ENCODE measurements around the gene CTCF. TPM values are rescaled to one million over a fixed set of nuclear protein-coding genes. Genes with fewer than 3 reads are reported as not detected.

The CTCF gene
- polyA plus RNA-seq, 1 experiment: 24.4 TPM

- Histone ChIP-seq H3K27ac (ENCODE audit: low read depth, low read length) (no peak overlapping the region), H3K9me3 (ENCODE audit: control insufficient read depth, insufficient read depth, low read length) (no peaks in the 10 kb centered on the region), H3K4me3 (ENCODE audit: low read depth, low read length) (no peak overlapping the region), H3K27me3 (ENCODE audit: control insufficient read depth, insufficient read depth, low read length) (no peaks in the 10 kb centered on the region)
- TF ChIP-seq, protein P1, sequence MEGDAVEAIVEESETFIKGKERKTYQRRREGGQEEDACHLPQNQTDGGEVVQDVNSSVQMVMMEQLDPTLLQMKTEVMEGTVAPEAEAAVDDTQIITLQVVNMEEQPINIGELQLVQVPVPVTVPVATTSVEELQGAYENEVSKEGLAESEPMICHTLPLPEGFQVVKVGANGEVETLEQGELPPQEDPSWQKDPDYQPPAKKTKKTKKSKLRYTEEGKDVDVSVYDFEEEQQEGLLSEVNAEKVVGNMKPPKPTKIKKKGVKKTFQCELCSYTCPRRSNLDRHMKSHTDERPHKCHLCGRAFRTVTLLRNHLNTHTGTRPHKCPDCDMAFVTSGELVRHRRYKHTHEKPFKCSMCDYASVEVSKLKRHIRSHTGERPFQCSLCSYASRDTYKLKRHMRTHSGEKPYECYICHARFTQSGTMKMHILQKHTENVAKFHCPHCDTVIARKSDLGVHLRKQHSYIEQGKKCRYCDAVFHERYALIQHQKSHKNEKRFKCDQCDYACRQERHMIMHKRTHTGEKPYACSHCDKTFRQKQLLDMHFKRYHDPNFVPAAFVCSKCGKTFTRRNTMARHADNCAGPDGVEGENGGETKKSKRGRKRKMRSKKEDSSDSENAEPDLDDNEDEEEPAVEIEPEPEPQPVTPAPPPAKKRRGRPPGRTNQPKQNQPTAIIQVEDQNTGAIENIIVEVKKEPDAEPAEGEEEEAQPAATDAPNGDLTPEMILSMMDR (IDR thresholded peaks at IDR 0.05; ENCODE audit: low read depth, low read length): no peak
- ChIA-PET CTCF (interaction anchor here (1.6 to 1.7 kb wide), 2 partner anchors 73 to 74 kb away, joined by 5 read pairs; no protein-coding TSS in a partner anchor), POLR2A (interaction anchor here (0.7 to 1.3 kb wide), 3 partner anchors 12 to 65 kb away, joined by 3 read pairs; partner anchors contain the start of genes ACD and CTCF)
- no peak for DNase-seq (ENCODE audit: low read depth, low spot score)
These were observed 32.6 kb downstream of the CTCF start for GRCh38 chr16:67594956-67595355.

DNA sequence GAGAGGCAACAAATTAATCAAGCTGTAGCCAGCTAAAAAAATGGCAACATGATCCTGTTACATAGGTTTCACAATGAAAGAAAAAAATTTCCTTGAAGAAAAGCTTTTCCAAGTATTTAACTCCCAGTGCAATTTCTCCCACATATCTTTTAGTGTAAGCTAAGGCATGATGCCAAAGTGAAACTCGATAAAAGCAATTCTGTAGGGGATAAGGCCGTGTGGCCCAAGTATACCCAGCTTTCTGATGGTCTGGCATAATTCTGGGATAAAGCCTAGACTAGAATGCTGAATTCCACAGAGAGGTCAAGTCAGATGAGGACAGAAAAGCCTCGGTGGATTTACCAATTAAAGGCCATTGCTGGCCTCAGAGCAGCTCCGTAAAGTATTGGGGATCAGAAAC is 36.2 kb downstream of the CTCF start:
- TF ChIP-seq, protein P1 (IDR thresholded peaks at IDR 0.05; ENCODE audit: low read depth, low read length): no peak
- H3K4me3 ChIP-seq (ENCODE audit: low read depth, low read length): no peak overlapping the region
- no peaks in the 10 kb centered on the region for H3K27me3 ChIP-seq (ENCODE audit: control insufficient read depth, insufficient read depth, low read length)
- H3K27ac ChIP-seq (ENCODE audit: low read depth, low read length): no peak overlapping the region
- CTCF ChIA-PET: interaction anchor here (0.5 to 1.7 kb wide), 3 partner anchors 36 to 117 kb away, joined by 3 to 5 read pairs (median 5); partner anchors contain the start of genes ATP6V0D1 and CARMIL2
- DNase-seq (ENCODE audit: low read depth, low spot score): peak; percentile 11
- H3K9me3 ChIP-seq (ENCODE audit: control insufficient read depth, insufficient read depth, low read length): no peaks in the 10 kb centered on the region
- POLR2A ChIA-PET: no interaction called here

DNA sequence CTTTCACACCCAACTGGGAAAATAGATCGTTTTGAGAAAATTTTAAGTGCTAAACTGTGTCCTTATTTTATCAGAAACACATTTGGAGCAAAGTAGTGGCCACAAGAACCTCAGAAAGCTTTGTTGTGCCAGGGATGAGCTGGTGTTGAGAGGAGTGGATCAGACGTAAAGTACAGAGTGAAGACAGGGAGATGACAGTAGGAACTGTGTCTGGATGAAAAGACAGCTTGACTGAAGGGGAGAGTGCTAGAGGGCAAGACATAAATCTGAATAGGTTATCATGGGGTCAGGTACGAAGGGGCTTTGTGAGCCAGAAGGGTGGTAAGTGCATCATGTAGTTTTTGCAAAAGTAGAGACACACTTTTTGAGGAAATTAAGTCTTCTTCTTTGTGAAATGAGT is 43.3 kb downstream of the CTCF start:
- CTCF ChIA-PET: no interaction called here
- Histone ChIP-seq H3K27me3 (ENCODE audit: control insufficient read depth, insufficient read depth, low read length) (no peaks in the 10 kb centered on the region), H3K4me3 (ENCODE audit: low read depth, low read length) (no peak overlapping the region), H3K9me3 (ENCODE audit: control insufficient read depth, insufficient read depth, low read length) (no peaks in the 10 kb centered on the region), H3K27ac (ENCODE audit: low read depth, low read length) (no peak overlapping the region)
- no peak for DNase-seq (ENCODE audit: low read depth, low spot score)
- TF ChIP-seq, protein P1 (IDR thresholded peaks at IDR 0.05; ENCODE audit: low read depth, low read length): no peak
- POLR2A ChIA-PET: no interaction called here

DNA sequence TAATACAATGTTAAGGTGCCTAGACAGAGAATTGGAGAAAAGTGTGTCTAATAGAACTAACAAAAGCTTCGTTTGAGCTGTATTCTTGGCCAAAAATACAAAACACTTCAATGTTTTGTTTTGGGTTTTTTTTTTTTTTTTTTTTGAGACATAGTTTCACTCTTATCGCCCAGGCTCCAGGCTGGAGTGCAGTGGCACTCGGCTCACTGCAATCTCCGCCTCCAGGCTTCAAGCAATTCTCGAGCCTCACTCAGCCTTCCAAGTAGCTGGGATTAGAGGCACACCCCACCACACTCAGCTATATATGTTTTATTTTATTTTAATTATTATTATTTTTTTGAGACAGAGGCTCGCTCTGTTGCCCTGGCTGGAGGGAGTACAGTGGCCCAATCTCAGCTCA is 44.3 kb downstream of the CTCF start:
- Histone ChIP-seq H3K27ac (ENCODE audit: low read depth, low read length) (no peak overlapping the region), H3K4me3 (ENCODE audit: low read depth, low read length) (no peak overlapping the region), H3K9me3 (ENCODE audit: control insufficient read depth, insufficient read depth, low read length) (no peaks in the 10 kb centered on the region), H3K27me3 (ENCODE audit: control insufficient read depth, insufficient read depth, low read length) (no peaks in the 10 kb centered on the region)
- DNase-seq (ENCODE audit: low read depth, low spot score): no peak
- ChIA-PET POLR2A (interaction anchor here (0.6 to 0.8 kb wide), 3 partner anchors 12 to 45 kb away, joined by 3 read pairs; no protein-coding TSS in a partner anchor), CTCF (interaction anchor here (0.6 to 1.0 kb wide), 2 partner anchors 12 to 85 kb away, joined by 3 to 4 read pairs; no protein-coding TSS in a partner anchor)
- TF ChIP-seq, protein P1 (IDR thresholded peaks at IDR 0.05; ENCODE audit: low read depth, low read length): no peak

DNA sequence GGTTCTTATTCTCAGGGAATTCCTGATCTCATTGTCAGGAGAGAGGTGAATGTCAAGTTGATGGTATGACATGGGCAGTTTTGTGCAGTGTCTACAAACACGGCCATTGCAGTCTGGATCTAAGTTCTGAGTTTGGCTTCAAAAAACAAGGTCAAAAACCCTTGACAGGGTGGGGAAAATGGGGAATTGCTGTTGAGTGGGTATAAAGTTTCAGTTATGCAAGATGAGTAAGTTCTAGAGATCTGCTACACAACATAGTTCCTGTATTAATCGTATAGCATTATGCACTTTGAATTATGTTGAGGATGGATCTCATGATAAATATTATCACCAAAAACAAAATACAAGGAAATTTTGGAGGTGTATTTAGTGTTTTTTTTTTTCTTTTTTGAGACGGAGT is 46.0 kb downstream of the CTCF start:
- no peak overlapping the region for H3K4me3 ChIP-seq (ENCODE audit: low read depth, low read length)
- ChIA-PET POLR2A (no interaction called here), CTCF (no interaction called here)

More for the DNA sequence above, 46.0 kb downstream of the CTCF start:
- TF ChIP-seq, protein P1 (IDR thresholded peaks at IDR 0.05; ENCODE audit: low read depth, low read length): no peak
- DNase-seq (ENCODE audit: low read depth, low spot score): no peak
- Histone ChIP-seq H3K27ac (ENCODE audit: low read depth, low read length) (no peak overlapping the region), H3K27me3 (ENCODE audit: control insufficient read depth, insufficient read depth, low read length) (no peaks in the 10 kb centered on the region), H3K9me3 (ENCODE audit: control insufficient read depth, insufficient read depth, low read length) (no peaks in the 10 kb centered on the region)
